ENCODE results near the gene RYR2.

- TF ChIP-seq ZNF565 (CRISPR knock-in tag; conservative IDR thresholded peaks at IDR 0.05; ENCODE audit: low read depth) (no peak), RARB (CRISPR knock-in tag; IDR thresholded peaks at IDR 0.05) (no peak), CREB5 (CRISPR knock-in tag; IDR thresholded peaks at IDR 0.05; ENCODE audit: low read depth) (no peak)
Measured at GRCh38 chr1:237794071-237794470, 752.1 kb downstream of the RYR2 start.
